Ishikawa (cell line): ENCODE measurements around the gene LRRC8D.

ENCODE experiments used
- CEBPB ChIP-seq: IDR thresholded peaks from 2 replicates; pipeline ENCODE4 v1.6.1; 2012
- CREB1 ChIP-seq: IDR thresholded peaks from 2 replicates; pipeline ENCODE4 v1.6.1; 2012; ENCODE audit warnings: low read depth
- FOXM1 ChIP-seq: IDR thresholded peaks from 2 replicates; pipeline ENCODE4 v1.6.1; 2012; ENCODE audit warnings: low read depth, borderline replicate concordance
- YY1 ChIP-seq: IDR thresholded peaks from 2 replicates; pipeline ENCODE4 v1.6.1; 2012; ENCODE audit warnings: low read depth

GRCh38 chr1:89779151-89779940, 41.5 kb upstream of the LRRC8D start:
- no peak for TF ChIP-seq YY1
- TF ChIP-seq CREB1: no peak
- no peak for TF ChIP-seq CEBPB
- TF ChIP-seq FOXM1: no peak
